Head of caudate nucleus (tissue), 42 donors: ENCODE data around the gene SLC2A11.

ENCODE experiments used
- DNase-seq, 42 donors: peaks; one replicate each; pipeline versions ENCODE4 v3.0.0 to v3.0.0-alpha.2; 2020 to 2021; ENCODE audit warnings: mixed read lengths in 7 of 42
- intact Hi-C: fragments of 100-400 bp; cut with DNase I; formaldehyde crosslinking; loops from one replicate; pipeline ENCODE4 v1.15.0; 2022

Gene SLC2A11

GRCh38 chr22:23829845-23830372 is 27.8 kb upstream of the SLC2A11 start:
- intact Hi-C loops, result no loop called here
- DNase-seq, result no peak

GRCh38 chr22:23831261-23831660 is 26.4 kb upstream of the SLC2A11 start:
- intact Hi-C loops, result no loop called here
- no peak for DNase-seq

GRCh38 chr22:23831781-23832180 is 25.9 kb upstream of the SLC2A11 start:
- intact Hi-C loops, result no loop called here
- DNase-seq, result no peak

- peak in 1 of 42 donors; percentile 10 for DNase-seq
- intact Hi-C loops, result no loop called here
These were observed 25.3 kb upstream of the SLC2A11 start for GRCh38 chr22:23832226-23833016.

- intact Hi-C loops, result no loop called here
These were observed 24.5 kb upstream of the SLC2A11 start for GRCh38 chr22:23833017-23833751.

GRCh38 chr22:23833911-23834317 is 23.8 kb upstream of the SLC2A11 start:
- intact Hi-C loops, result no loop called here
- peak in 5 of 42 donors; percentile 32 to 51 (median 41) for DNase-seq

More at GRCh38 chr22:23833017-23833751, 24.5 kb upstream of the SLC2A11 start:
- DNase-seq, result peak in 1 of 42 donors; percentile 24

GRCh38 chr22:23834406-23834792 is 23.3 kb upstream of the SLC2A11 start:
- intact Hi-C loops, result no loop called here
- DNase-seq, result peak in 1 of 42 donors; percentile 12

GRCh38 chr22:23834793-23835483 is 22.7 kb upstream of the SLC2A11 start:
- peak; percentile 50 to 89 (median 76) for DNase-seq
- intact Hi-C loops, result no loop called here

- DNase-seq, result no peak
- intact Hi-C loops, result no loop called here
These were observed 22.1 kb upstream of the SLC2A11 start for GRCh38 chr22:23835484-23836144.

GRCh38 chr22:23836281-23836680 is 21.4 kb upstream of the SLC2A11 start:
- no peak for DNase-seq
- intact Hi-C loops, result no loop called here

GRCh38 chr22:23836692-23837495 is 20.8 kb upstream of the SLC2A11 start:
- intact Hi-C loops, result no loop called here
- no peak for DNase-seq

- no peak for DNase-seq
- intact Hi-C loops, result no loop called here
These were observed 20.2 kb upstream of the SLC2A11 start for GRCh38 chr22:23837496-23837859.

GRCh38 chr22:23837911-23838680 is 19.6 kb upstream of the SLC2A11 start:
- DNase-seq, result no peak
- intact Hi-C loops, result no loop called here

GRCh38 chr22:23838681-23839468 is 18.8 kb upstream of the SLC2A11 start, which contains the start of gene DERL3:
Gene DERL3 (minus strand): TSS chr22:23839006. CDS start chr22:23838987, 19 bp downstream.
- intact Hi-C loops, result no loop called here
- DNase-seq, result peak; percentile 88 to 98 (median 94)

GRCh38 chr22:23840026-23840425 is 17.6 kb upstream of the SLC2A11 start:
- intact Hi-C loops, result no loop called here
- no peak for DNase-seq

- intact Hi-C loops, result no loop called here
- no peak for DNase-seq
These were observed 16.4 kb upstream of the SLC2A11 start for GRCh38 chr22:23841292-23841691.
